BJ (cell line): ENCODE results near the gene SLC39A5. TPM values are rescaled to one million over a fixed set of nuclear protein-coding genes. Genes with fewer than 3 reads are reported as not detected.
"Not testable (repeated sequence)": the region's sequence is repeated elsewhere in the genome, so short reads cannot be mapped to it uniquely, and the experiment has no call there.

Source experiments
- CTCF ChIA-PET: fragments of 350-600 bp; formaldehyde crosslinking; extraction: SDS; loops from one replicate; lab custom pipeline; 2021; ENCODE audit warnings: antibody characterized with exemption, inconsistent platforms; lab: Yijun Ruan, JAX
- POLR2A ChIA-PET: fragments of 300-600 bp; sonication (Branson Sonifier 250); formaldehyde crosslinking; extraction: SDS; loops from one replicate; lab custom pipeline; 2021; ENCODE audit warnings: antibody characterized with exemption; lab: Charles Lee
- DNase-seq: peaks from one replicate; pipeline ENCODE4 v3.0.0-alpha.2; 2011; ENCODE audit warnings: low read depth
- H3K27me3 ChIP-seq: 2 replicates; pipeline ENCODE4 v1.6.0; 2011; ENCODE audit warnings: low read length; ENCODE audit not compliant: control insufficient read depth, insufficient read depth
- H3K36me3 ChIP-seq: 2 replicates; pipeline ENCODE4 v1.5.1; 2011; ENCODE audit warnings: low read length; ENCODE audit not compliant: control insufficient read depth, insufficient read depth
- H3K4me3 ChIP-seq: 2 replicates; pipeline ENCODE4 v1.5.1; 2011; ENCODE audit warnings: low read depth, mild to moderate bottlenecking, control low read depth, low read length
- CTCF ChIP-seq: IDR thresholded peaks from 2 replicates; pipeline ENCODE4 v1.5.1; 2011; ENCODE audit warnings: low read depth, mild to moderate bottlenecking, control low read depth, inconsistent platforms, low read length, moderate library complexity; ENCODE audit not compliant: insufficient read depth
- polyA plus RNA-seq: library from polyadenylated mRNA; depleted of rRNA; stranded (reverse); fragments of >200 nt; gene quantifications from 2 replicates; pipeline ENCODE4 v1.2.3, GENCODE V29; 2011

Gene SLC39A5
- polyA plus RNA-seq, 1 experiment = not detected

- no peak for DNase-seq
- POLR2A ChIA-PET = no interaction called here
- H3K36me3 ChIP-seq = no peaks in the 10 kb centered on the region
- H3K4me3 ChIP-seq = no peak overlapping the region
- H3K27me3 ChIP-seq = no peaks in the 10 kb centered on the region
- CTCF ChIA-PET = interaction anchor here (0.6 to 9.8 kb wide), 10 partner anchors 13 to 265 kb away, joined by 3 to 134 read pairs (median 6); partner anchors contain the start of genes ANKRD52, RNF41, STAT2 and ZC3H10
- TF ChIP-seq CTCF = peak; percentile 76
Measured at GRCh38 chr12:56193025-56193578, 36.7 kb upstream of the SLC39A5 start.

GRCh38 chr12:56196818-56197550, 32.9 kb upstream of the SLC39A5 start:
- DNase-seq = peak; percentile 100
- CTCF ChIA-PET = interaction anchor here (1.0 to 9.8 kb wide), 7 partner anchors 11 to 77 kb away, joined by 3 to 132 read pairs (median 7); partner anchors contain the start of genes ANKRD52 and RNF41
- POLR2A ChIA-PET = interaction anchor here (0.6 to 1.5 kb wide), 2 partner anchors 24 to 162 kb away, joined by 3 to 25 read pairs; partner anchors contain the start of gene RNF41
- H3K27me3 ChIP-seq, H3K4me3 ChIP-seq, H3K36me3 ChIP-seq: not testable (repeated sequence)

- no peak for DNase-seq
- H3K27me3 ChIP-seq = no peaks in the 10 kb centered on the region
- ChIA-PET CTCF (interaction anchor here (1.0 to 4.6 kb wide), 5 partner anchors 10 to 78 kb away, joined by 3 to 26 read pairs (median 7); partner anchors contain the start of genes ANKRD52 and RNF41), POLR2A (no interaction called here)
- TF ChIP-seq CTCF = no peak
- H3K36me3 ChIP-seq = no peaks in the 10 kb centered on the region
- no peak overlapping the region for H3K4me3 ChIP-seq
Measured at GRCh38 chr12:56197921-56198635, 31.8 kb upstream of the SLC39A5 start.

GRCh38 chr12:56198836-56199235, 31.0 kb upstream of the SLC39A5 start:
- Histone ChIP-seq H3K36me3 (no peaks in the 10 kb centered on the region), H3K4me3 (no peak overlapping the region), H3K27me3 (no peaks in the 10 kb centered on the region)
- CTCF ChIA-PET = interaction anchor here (1.0 to 4.6 kb wide), 2 partner anchors 9 to 23 kb away, joined by 3 to 26 read pairs; partner anchors contain the start of gene RNF41
- no peak for TF ChIP-seq CTCF
- DNase-seq = no peak
- POLR2A ChIA-PET = no interaction called here

- POLR2A ChIA-PET = no interaction called here
Measured at GRCh38 chr12:56202366-56202765, 27.5 kb upstream of the SLC39A5 start.

More at GRCh38 chr12:56202366-56202765, 27.5 kb upstream of the SLC39A5 start:
- Histone ChIP-seq H3K27me3 (no peaks in the 10 kb centered on the region), H3K4me3 (no peak overlapping the region), H3K36me3 (peaks cover 21% of the 10 kb centered on the region)
- DNase-seq = no peak
- CTCF ChIA-PET = interaction anchor here (1.5 to 3.7 kb wide), 3 partner anchors 9 to 83 kb away, joined by 3 to 14 read pairs (median 5); partner anchors contain the start of gene RNF41
- TF ChIP-seq CTCF = no peak
